GM18519 (cell line): ENCODE results near the gene RPL41.
"Not testable (repeated sequence)": the region's sequence is repeated elsewhere in the genome, so short reads cannot be mapped to it uniquely, and the experiment has no call there.

Experiments used
- ATAC-seq: cut with Tn5 transposase; IDR thresholded peaks from one replicate; pipeline ENCODE4 v1.9.1; 2021; ENCODE audit warnings: mild to moderate bottlenecking, moderate library complexity; ENCODE audit not compliant: unreplicated experiment, low FRiP score

RPL41 gene

GRCh38 chr12:56152756-56153677 lies 36.6 kb downstream of the RPL41 start:
- no peak for ATAC-seq

- no peak for ATAC-seq
These were observed 37.2 kb downstream of the RPL41 start for GRCh38 chr12:56153678-56154065.

GRCh38 chr12:56154246-56154771 lies 37.9 kb downstream of the RPL41 start:
- no peak for ATAC-seq

- ATAC-seq: no peak
These were observed 38.4 kb downstream of the RPL41 start for GRCh38 chr12:56154818-56155217.

GRCh38 chr12:56155256-56155845 lies 38.9 kb downstream of the RPL41 start:
- ATAC-seq: no peak

GRCh38 chr12:56156464-56157200 lies 40.2 kb downstream of the RPL41 start:
- ATAC-seq: not testable (repeated sequence)

- ATAC-seq: peak; percentile 18
These were observed 41.0 kb downstream of the RPL41 start for GRCh38 chr12:56157201-56158028.

- peak; percentile 70 for ATAC-seq
These were observed 41.8 kb downstream of the RPL41 start, which contains the start of gene MYL6 for GRCh38 chr12:56158029-56158925. Gene MYL6, plus strand, starts transcription at chr12:56158359. Its CDS starts 43 bp downstream, at chr12:56158402.

GRCh38 chr12:56158926-56159461 lies 42.6 kb downstream of the RPL41 start:
- no peak for ATAC-seq

- ATAC-seq: no peak
These were observed 43.2 kb downstream of the RPL41 start for GRCh38 chr12:56159482-56160192.

GRCh38 chr12:56160193-56160763 lies 43.8 kb downstream of the RPL41 start:
- ATAC-seq: no peak

- ATAC-seq: no peak
These were observed 44.7 kb downstream of the RPL41 start for GRCh38 chr12:56160894-56161689.

GRCh38 chr12:56161690-56162351 lies 45.4 kb downstream of the RPL41 start:
- no peak for ATAC-seq

GRCh38 chr12:56162468-56163290 lies 46.2 kb downstream of the RPL41 start:
- no peak for ATAC-seq

GRCh38 chr12:56163533-56164344 lies 47.3 kb downstream of the RPL41 start:
- no peak for ATAC-seq
